ENCODE data around the gene TASL.
"Not testable (repeated sequence)": the region's sequence is repeated elsewhere in the genome, so short reads cannot be mapped to it uniquely, and the experiment has no call there.

The TASL gene

DNA sequence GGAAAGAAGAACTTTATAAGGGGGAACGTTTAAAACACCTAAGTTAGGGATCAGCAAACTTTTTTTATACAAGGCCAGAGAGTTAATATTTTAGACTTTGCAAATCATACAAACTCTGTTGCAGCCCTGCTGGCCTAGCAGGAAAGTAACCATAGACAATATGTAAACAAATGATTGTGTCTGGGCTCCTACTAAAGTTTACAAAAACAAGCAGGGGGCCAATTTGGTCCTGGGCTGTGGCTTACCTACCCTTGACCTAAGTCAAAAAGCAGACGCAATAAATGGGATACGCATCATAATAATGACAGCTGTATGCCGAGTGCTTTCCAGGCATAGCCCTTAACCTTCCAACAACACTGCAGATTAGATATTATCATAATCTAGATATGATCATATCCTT is 4.9 kb downstream of the TASL start:
- Histone ChIP-seq H3K4me1 (ENCODE audit: insufficient read depth, low read length) (peaks cover 22% of the 10 kb centered on the region; the same call in 1 of the 2 replicates), H3K27ac (ENCODE audit: low read length) (no peak overlapping the region), H3K4me2 (ENCODE audit: insufficient read depth, low read length) (no peak overlapping the region), H3K79me2 (ENCODE audit: insufficient read depth, low read length) (no peaks in the 10 kb centered on the region), H3K9me3 (ENCODE audit: insufficient read depth, low read length, severe bottlenecking) (no peaks in the 10 kb centered on the region), H3K4me3 (ENCODE audit: low read depth in 1 of 2, low read length in 2 of 2) (no peak overlapping the region), H2AFZ (ENCODE audit: low read depth, low read length) (no peak overlapping the region), H3K9ac (ENCODE audit: low read depth, low read length) (no peak overlapping the region), H3K27me3 (ENCODE audit: insufficient read depth, low read length, poor library complexity) (no peaks in the 10 kb centered on the region), H4K20me1 (ENCODE audit: insufficient read depth, low read length) (no peaks in the 10 kb centered on the region), H3K36me3 (ENCODE audit: insufficient read depth, low read length) (no peaks in the 10 kb centered on the region)
- DNase-seq (no peak), ATAC-seq (ENCODE audit: insufficient read depth, low read depth) (no peak)
- TF ChIP-seq, protein P1, sequence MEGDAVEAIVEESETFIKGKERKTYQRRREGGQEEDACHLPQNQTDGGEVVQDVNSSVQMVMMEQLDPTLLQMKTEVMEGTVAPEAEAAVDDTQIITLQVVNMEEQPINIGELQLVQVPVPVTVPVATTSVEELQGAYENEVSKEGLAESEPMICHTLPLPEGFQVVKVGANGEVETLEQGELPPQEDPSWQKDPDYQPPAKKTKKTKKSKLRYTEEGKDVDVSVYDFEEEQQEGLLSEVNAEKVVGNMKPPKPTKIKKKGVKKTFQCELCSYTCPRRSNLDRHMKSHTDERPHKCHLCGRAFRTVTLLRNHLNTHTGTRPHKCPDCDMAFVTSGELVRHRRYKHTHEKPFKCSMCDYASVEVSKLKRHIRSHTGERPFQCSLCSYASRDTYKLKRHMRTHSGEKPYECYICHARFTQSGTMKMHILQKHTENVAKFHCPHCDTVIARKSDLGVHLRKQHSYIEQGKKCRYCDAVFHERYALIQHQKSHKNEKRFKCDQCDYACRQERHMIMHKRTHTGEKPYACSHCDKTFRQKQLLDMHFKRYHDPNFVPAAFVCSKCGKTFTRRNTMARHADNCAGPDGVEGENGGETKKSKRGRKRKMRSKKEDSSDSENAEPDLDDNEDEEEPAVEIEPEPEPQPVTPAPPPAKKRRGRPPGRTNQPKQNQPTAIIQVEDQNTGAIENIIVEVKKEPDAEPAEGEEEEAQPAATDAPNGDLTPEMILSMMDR (IDR thresholded peaks at IDR 0.05; ENCODE audit: borderline replicate concordance, extremely low read depth, low read length, poor library complexity, severe bottlenecking): no peak
- TF ChIP-seq EZH2 (IDR thresholded peaks at IDR 0.05; ENCODE audit: borderline replicate concordance, low read depth, low read length, severe bottlenecking): no peak

DNA sequence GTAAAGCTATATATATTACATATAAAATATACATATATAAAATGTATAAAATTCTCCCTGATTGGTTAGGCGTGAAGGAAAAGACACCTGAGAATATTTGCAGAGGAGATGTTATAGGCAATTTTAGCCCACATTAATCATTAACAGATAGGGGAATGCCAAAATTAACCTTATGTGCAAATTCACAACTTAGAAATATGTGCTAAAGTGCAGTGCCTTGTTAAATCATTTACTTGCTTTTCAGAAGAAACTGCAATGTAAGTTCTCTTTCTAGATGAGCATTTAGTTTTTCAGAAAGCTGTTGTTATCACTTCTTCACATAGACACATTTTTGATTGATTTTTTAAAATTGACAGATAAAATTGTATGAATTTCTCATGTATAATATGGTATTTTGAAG is 5.6 kb downstream of the TASL start:
- H3K27me3 ChIP-seq (ENCODE audit: insufficient read depth, low read length, poor library complexity): no peaks in the 10 kb centered on the region
- no peak overlapping the region for H3K4me2 ChIP-seq (ENCODE audit: insufficient read depth, low read length)
- TF ChIP-seq, protein P1 (IDR thresholded peaks at IDR 0.05; ENCODE audit: borderline replicate concordance, extremely low read depth, low read length, poor library complexity, severe bottlenecking): no peak
- TF ChIP-seq EZH2 (IDR thresholded peaks at IDR 0.05; ENCODE audit: borderline replicate concordance, low read depth, low read length, severe bottlenecking): no peak
- no peaks in the 10 kb centered on the region for H3K9me3 ChIP-seq (ENCODE audit: insufficient read depth, low read length, severe bottlenecking)
- H3K79me2 ChIP-seq (ENCODE audit: insufficient read depth, low read length): no peaks in the 10 kb centered on the region
- no peak overlapping the region for H3K9ac ChIP-seq (ENCODE audit: low read depth, low read length)
- peaks cover 19% of the 10 kb centered on the region; the same call in 1 of the 2 replicates for H3K4me1 ChIP-seq (ENCODE audit: insufficient read depth, low read length)
- H3K4me3 ChIP-seq (ENCODE audit: low read depth in 1 of 2, low read length in 2 of 2): no peak overlapping the region
- H3K27ac ChIP-seq (ENCODE audit: low read length): no peak overlapping the region
- H4K20me1 ChIP-seq (ENCODE audit: insufficient read depth, low read length): no peaks in the 10 kb centered on the region
- H3K36me3 ChIP-seq (ENCODE audit: insufficient read depth, low read length): no peaks in the 10 kb centered on the region
- ATAC-seq (ENCODE audit: insufficient read depth, low read depth) (no peak), DNase-seq (no peak)
- no peak overlapping the region for H2AFZ ChIP-seq (ENCODE audit: low read depth, low read length)

DNA sequence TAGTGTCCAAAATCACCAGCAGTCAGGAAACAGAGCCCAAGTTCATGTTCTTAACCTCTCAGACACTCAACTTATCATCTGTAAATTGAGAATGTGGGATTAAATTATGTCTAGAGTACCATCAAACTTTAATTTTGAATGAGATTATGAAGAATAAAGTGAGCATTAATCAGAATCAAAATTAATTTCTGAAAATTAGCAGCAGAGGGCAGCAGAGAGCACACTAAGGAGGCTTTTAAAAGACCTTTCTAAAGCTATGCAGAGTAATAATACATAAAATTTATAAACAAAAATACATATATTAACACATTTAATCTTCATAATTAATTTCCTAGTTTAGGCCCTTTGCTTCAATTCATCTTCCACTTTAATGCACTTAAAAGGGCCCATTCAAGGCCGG is 7.1 kb downstream of the TASL start:
- TF ChIP-seq, protein P1 (IDR thresholded peaks at IDR 0.05; ENCODE audit: borderline replicate concordance, extremely low read depth, low read length, poor library complexity, severe bottlenecking): peak; percentile 51
- no peak for TF ChIP-seq EZH2 (IDR thresholded peaks at IDR 0.05; ENCODE audit: borderline replicate concordance, low read depth, low read length, severe bottlenecking)
- H3K27ac ChIP-seq (ENCODE audit: low read length): no peak overlapping the region
- no peak overlapping the region for H3K4me2 ChIP-seq (ENCODE audit: insufficient read depth, low read length)
- H3K36me3 ChIP-seq (ENCODE audit: insufficient read depth, low read length): no peaks in the 10 kb centered on the region
- H2AFZ ChIP-seq (ENCODE audit: low read depth, low read length): no peak overlapping the region
- peaks cover 8% of the 10 kb centered on the region; the same call in 1 of the 2 replicates for H3K4me1 ChIP-seq (ENCODE audit: insufficient read depth, low read length)
- H3K4me3 ChIP-seq (ENCODE audit: low read depth in 1 of 2, low read length in 2 of 2): no peak overlapping the region
- ATAC-seq (ENCODE audit: insufficient read depth, low read depth) (no peak), DNase-seq (no peak)
- no peak overlapping the region for H3K9ac ChIP-seq (ENCODE audit: low read depth, low read length)
- no peaks in the 10 kb centered on the region for H3K79me2 ChIP-seq (ENCODE audit: insufficient read depth, low read length)
- H3K27me3 ChIP-seq (ENCODE audit: insufficient read depth, low read length, poor library complexity): no peaks in the 10 kb centered on the region
- no peaks in the 10 kb centered on the region for H3K9me3 ChIP-seq (ENCODE audit: insufficient read depth, low read length, severe bottlenecking)
- H4K20me1 ChIP-seq (ENCODE audit: insufficient read depth, low read length): no peaks in the 10 kb centered on the region

DNA sequence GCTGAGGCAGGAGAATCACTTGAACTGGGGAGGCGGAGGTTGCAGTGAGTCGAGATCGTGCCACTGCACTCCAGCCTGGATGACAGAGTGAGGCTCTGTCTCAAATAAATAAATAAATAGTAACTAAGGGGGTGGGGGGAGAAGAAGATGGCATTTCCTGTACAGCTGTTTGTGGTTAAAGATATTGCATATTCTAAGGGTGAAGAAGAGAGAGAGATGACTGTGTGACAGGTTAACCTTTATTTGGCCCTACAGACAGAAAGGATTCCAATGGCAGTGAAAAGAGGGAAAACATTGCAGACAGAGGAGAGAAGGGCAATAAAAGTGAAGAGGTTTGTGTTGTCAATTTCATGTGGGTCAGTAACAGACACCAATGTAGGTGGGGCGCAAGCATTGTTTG is 9.4 kb downstream of the TASL start:
- Histone ChIP-seq H3K4me3 (ENCODE audit: low read depth in 1 of 2, low read length in 2 of 2) (no peak overlapping the region), H3K9me3 (ENCODE audit: insufficient read depth, low read length, severe bottlenecking) (no peaks in the 10 kb centered on the region), H4K20me1 (ENCODE audit: insufficient read depth, low read length) (no peaks in the 10 kb centered on the region), H3K4me2 (ENCODE audit: insufficient read depth, low read length) (no peak overlapping the region), H3K27me3 (ENCODE audit: insufficient read depth, low read length, poor library complexity) (no peaks in the 10 kb centered on the region), H3K79me2 (ENCODE audit: insufficient read depth, low read length) (no peaks in the 10 kb centered on the region), H2AFZ (ENCODE audit: low read depth, low read length) (no peak overlapping the region), H3K36me3 (ENCODE audit: insufficient read depth, low read length) (no peaks in the 10 kb centered on the region), H3K27ac (ENCODE audit: low read length) (no peak overlapping the region), H3K9ac (ENCODE audit: low read depth, low read length) (no peak overlapping the region), H3K4me1 (ENCODE audit: insufficient read depth, low read length) (peaks cover 8% of the 10 kb centered on the region; the same call in 1 of the 2 replicates)
- ATAC-seq (ENCODE audit: insufficient read depth, low read depth): peak; percentile 64
- no peak for DNase-seq
- TF ChIP-seq, protein P1 (IDR thresholded peaks at IDR 0.05; ENCODE audit: borderline replicate concordance, extremely low read depth, low read length, poor library complexity, severe bottlenecking): no peak
- TF ChIP-seq EZH2 (IDR thresholded peaks at IDR 0.05; ENCODE audit: borderline replicate concordance, low read depth, low read length, severe bottlenecking): no peak

DNA sequence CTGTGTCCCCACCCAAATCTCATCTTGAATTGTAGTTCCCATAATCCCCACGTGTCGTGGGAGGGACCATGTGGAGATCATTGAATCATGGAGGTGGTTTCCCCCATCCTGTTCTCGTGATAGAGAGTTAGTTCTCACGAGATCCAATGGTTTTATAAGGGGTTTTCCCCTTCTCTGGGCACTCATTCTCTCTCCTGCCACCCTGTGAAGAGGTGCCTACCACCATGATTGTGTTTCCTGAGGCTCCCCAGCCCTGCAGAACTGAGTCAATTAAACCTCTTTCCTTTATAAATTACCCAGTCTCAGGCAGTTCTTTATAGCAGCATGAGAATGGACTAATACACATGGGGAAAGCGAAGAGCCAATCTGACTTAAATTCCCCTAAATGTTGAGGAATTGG is 14.5 kb downstream of the TASL start:
- not testable (repeated sequence) for H3K27ac ChIP-seq (ENCODE audit: low read length); H3K4me1 ChIP-seq (ENCODE audit: insufficient read depth, low read length); H3K9ac ChIP-seq (ENCODE audit: low read depth, low read length); H3K27me3 ChIP-seq (ENCODE audit: insufficient read depth, low read length, poor library complexity); H4K20me1 ChIP-seq (ENCODE audit: insufficient read depth, low read length); H3K4me3 ChIP-seq (ENCODE audit: low read depth in 1 of 2, low read length in 2 of 2); H3K79me2 ChIP-seq (ENCODE audit: insufficient read depth, low read length); ATAC-seq (ENCODE audit: insufficient read depth, low read depth); H3K36me3 ChIP-seq (ENCODE audit: insufficient read depth, low read length); H3K4me2 ChIP-seq (ENCODE audit: insufficient read depth, low read length); DNase-seq; H3K9me3 ChIP-seq (ENCODE audit: insufficient read depth, low read length, severe bottlenecking); H2AFZ ChIP-seq (ENCODE audit: low read depth, low read length)

Measured in DND-41 (cell line).